CD4-positive, alpha-beta T cell treated with Interleukin-2 at 100 ng/mL for 4 hours (primary cell): Measurements from ENCODE around the gene PATL2.
A peak's percentile ranks its signal among the peaks of the same experiment; 100 is the strongest.
"Not testable (repeated sequence)": the region's sequence is repeated elsewhere in the genome, so short reads cannot be mapped to it uniquely, and the experiment has no call there.

Experiments used
- DNase-seq: peaks from one replicate; pipeline ENCODE4 v3.0.0-alpha.2; 2020; ENCODE audit warnings: low spot score

The PATL2 gene

GRCh38 chr15:44719293-44719999 is 8.3 kb upstream of the PATL2 start:
- peak; percentile 70 for DNase-seq

- DNase-seq, result no peak
These were observed 7.8 kb upstream of the PATL2 start for GRCh38 chr15:44718927-44719292.

DNA sequence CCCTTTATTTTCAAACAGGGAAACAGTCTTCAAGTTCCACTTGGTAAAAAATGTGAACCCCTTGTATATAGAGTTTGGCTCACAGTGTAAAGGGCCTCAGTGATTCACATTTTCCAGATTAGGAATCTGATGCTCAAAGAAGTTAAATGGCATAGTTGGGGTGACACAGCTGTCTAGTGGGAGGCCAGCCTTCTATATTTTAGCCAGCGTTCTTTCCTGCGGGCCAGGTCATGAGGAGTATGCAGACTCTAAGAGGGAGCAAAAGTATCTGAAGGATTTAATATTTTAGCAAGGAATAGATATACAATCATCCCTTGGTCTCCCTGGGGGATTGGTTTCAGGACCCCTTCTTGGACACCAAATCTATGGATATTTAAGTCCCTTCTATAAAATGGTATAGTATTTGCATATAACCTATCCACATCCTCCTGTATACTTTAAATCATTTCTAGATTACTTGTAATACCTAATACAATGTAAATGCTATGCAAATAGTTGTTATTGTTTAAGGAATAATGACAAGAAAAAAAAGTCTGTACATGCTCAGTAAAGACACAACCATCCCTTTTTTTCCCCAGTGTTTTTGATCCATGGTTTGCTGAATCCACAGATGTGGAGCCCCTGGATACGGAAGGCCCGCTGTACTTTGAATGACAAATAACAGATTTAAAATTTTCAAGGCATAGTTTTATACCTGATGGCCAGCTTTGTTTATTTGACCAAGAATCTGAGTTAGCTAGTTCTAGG is 7.2 kb upstream of the PATL2 start:
- no peak for DNase-seq

GRCh38 chr15:44716983-44717602 is 6.0 kb upstream of the PATL2 start:
- no peak for DNase-seq

- DNase-seq, result no peak
These were observed 4.7 kb upstream of the PATL2 start for GRCh38 chr15:44715797-44716334.

GRCh38 chr15:44715142-44715796 is 4.1 kb upstream of the PATL2 start:
- no peak for DNase-seq

- DNase-seq, result no peak
These were observed 2.2 kb upstream of the PATL2 start for GRCh38 chr15:44713006-44713966.

- DNase-seq, result peak; percentile 79
These were observed 1.4 kb upstream of the PATL2 start for GRCh38 chr15:44712346-44713005.

- peak; percentile 62 for DNase-seq
These were observed 721 bp upstream of the PATL2 start for GRCh38 chr15:44711743-44712345.

- DNase-seq, result peak; percentile 61
These were observed 657 bp downstream of the PATL2 start for GRCh38 chr15:44710236-44711095.

DNA sequence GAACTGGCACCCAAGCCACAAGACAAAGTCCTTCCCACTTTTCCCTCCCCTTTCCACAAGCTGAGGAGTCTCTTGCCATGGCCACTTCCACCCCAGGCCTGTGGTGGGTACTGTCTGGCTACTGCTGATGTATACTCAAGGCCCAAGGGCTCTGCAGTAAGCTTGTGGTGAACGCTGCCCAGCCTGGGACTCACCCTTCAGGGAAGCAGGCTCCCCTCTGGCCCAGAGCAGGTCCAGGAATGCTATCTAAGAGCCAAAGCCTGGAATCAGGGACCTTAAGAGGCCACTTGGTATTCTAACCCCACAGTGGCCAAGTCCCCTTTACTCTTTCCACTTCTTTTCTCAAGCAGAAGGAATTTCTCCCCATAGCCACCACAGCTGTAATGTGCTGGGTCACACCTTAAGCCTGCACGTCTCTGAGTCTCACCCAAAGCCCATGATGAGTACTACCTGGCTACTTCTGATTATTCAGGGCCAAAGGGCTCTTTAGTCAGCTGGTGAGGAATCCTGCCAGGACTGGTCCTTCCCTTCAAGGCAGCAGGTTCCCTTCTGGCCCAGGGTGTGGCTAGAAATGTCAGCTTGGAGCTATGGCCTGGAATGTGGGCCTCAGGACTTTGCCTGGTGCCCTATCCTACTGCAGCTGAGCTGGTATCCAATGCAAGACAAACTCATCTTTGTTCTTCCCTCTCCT is 4.0 kb downstream of the PATL2 start:
- DNase-seq, result no peak

DNA sequence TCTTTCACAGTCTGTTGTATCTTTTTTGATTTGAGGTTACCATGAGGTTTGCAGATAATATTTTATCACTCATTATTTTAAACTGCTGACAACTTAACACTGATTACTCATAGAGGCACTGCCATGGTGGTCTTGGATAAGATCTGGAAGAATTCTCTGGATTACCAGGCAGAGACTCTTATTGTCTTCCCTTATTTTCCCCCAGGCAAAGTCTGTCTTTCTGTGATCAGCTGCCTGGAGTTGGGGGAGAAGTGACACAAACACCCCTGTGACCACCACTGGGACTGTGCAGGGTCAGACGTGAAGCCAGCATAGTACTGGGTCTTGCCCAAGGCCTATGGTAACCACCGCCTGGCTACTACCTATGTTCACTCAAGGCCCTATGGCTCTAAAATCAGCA is 4.7 kb downstream of the PATL2 start:
- DNase-seq, result no peak

DNA sequence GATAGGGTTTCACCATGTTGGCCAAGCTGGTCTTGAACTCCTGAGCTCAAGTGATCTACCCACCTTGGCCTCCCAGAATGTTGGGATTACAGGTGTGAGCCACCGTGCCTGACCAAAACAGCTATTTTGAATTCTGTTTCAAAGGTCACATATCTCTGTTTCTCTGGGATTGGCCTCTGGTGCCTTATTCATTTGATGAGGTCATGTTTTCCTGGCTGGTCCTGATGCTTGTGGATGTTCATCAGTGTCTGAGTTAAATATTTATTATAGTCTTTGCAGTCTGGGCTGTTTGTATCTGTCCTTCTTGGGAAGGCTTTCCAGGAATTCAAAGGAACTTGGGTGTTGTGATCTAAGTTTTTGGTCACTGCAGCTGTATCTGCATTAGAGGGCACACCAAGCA is 5.1 kb downstream of the PATL2 start:
- DNase-seq, result no peak

GRCh38 chr15:44700676-44701075 is 10.4 kb downstream of the PATL2 start:
- DNase-seq, result not testable (repeated sequence)

GRCh38 chr15:44698641-44699040 is 12.5 kb downstream of the PATL2 start:
- DNase-seq, result no peak

DNA sequence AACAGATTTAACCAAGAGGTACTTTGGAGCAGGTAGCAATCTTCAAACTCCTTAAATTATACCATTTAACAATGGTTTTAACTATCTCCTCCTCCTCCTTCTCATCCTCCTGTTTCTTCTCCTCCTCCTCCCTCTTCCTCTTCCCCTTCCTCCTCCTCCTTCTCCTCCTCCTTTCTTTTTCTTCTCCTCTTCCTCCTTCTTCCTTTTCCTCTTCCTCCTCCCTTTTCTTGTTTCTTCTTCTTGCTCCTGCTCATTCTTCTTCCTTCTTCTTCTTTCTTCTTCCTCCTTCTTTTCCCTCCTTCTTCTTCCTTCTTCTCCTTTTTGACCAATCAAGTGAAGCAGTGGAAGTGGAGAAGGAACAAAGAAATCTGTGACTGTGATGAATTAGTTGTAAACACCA is 14.1 kb downstream of the PATL2 start:
- DNase-seq, result no peak

DNA sequence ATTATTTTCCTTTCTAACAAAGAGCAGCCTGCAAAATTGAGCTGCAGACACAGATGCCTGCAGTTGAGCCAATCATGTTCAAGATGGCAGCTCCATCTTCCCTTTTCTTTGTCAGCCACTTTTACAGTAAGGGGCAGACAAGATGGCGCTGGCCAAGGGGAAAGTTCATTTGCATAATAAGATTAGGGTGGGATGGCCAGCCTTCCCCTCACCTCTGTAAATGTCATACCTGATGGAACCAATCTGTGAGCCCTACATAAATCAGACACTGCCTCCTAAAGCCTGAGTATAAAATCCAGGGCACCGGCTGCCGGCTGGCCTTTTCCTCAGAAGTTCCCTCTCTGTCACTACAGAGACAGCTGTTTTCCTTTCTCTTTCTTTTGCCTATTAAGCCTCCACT is 15.8 kb downstream of the PATL2 start:
- DNase-seq, result no peak

GRCh38 chr15:44694416-44694815 is 16.7 kb downstream of the PATL2 start:
- no peak for DNase-seq

DNA sequence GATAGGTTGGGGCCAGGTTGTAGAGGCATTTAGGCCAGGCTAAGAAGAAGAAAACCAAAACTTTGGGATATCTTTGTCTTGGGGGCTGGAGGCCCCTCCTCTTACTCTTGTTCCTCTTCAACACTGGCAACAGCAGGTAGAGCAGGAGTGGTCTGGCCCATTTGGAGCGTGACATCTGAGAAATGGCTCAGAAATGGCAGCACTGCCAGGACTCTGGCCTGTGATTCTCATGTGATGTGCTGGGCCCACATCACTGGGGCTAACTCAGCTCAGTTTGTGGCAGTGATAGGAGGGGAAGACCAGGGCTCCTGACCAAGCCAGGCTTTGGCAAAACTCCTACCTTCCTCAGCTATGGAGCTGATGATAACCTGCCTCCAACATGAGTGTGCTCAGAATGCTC is 18.5 kb downstream of the PATL2 start:
- DNase-seq, result no peak
